PC-3 (cell line): ENCODE measurements around the gene CFAP46.

Source experiments
- CTCF ChIP-seq: fragments of 300-600 bp; sonication (generic); conservative IDR thresholded peaks from 2 replicates; pipeline ENCODE4 v1.5.1; 2017; ENCODE audit warnings: antibody characterized with exemption, low read depth, mild to moderate bottlenecking, low read length
- EZH2 ChIP-seq: fragments of 300-600 bp; sonication (generic); IDR thresholded peaks from one replicate; pipeline ENCODE4 v1.6.1; 2017; ENCODE audit warnings: antibody characterized with exemption, mild to moderate bottlenecking, low read length; ENCODE audit not compliant: unreplicated experiment

- TF ChIP-seq CTCF: no peak
- TF ChIP-seq EZH2: no peak
Measured at GRCh38 chr10:132835848-132836233, 106.5 kb downstream of the CFAP46 start.
